Transverse colon (tissue), 4 donors: ENCODE results near the gene RSPRY1.

Experiments used
- POLR2AphosphoS5 ChIP-seq, 3 donors: sonication (generic); formaldehyde crosslinking; IDR thresholded peaks; one replicate each; pipeline ENCODE4 v1.6.1; 2016; ENCODE audit warnings: antibody characterized with exemption in 3 of 3
- TF ChIP-seq, protein P1 (sequence below), 5 experiments: fragments of 200-600 bp in 3 of 5; fragments of 450-650 bp in 2 of 5; sonication (generic) in 3 of 5; IDR thresholded peaks; 1 replicate in 2 of 5; 2 replicates in 3 of 5; pipeline ENCODE4 v1.5.1; 2016 to 2017; ENCODE audit warnings: antibody characterized with exemption in 5 of 5, inconsistent platforms in 3 of 5, mild to moderate bottlenecking in 2 of 5, moderate library complexity in 1 of 5

DNA sequence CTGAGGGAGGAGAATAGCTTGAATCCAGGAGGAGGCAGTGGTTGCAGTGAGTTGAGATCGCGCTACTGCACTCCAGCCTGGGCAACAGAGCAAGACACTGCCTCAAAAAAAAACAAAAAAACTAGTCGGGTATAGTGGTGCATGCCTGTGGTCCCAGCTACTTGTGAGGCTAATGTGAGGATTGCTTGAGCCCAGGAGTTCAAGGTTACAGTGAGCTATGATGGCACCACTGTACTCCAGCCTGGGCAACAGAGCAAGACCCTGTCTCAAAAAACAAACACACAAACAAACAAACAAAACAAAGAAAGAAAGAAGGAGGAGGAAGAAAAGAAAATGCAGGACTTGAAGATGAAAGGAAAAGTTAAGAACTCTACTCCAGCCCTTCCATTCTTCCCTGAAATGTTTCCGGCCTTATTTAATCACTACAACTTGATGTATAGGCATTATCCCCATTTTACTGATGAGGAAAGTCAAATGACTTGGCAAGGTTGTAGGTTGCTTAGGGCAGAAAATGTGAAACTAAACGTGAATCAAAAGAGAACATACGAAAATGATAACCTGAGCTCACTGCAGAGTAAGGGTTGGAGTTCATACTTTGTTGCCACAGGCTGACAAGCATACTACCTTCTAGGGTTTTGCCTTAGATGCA is 30.3 kb upstream of the RSPRY1 start:
- TF ChIP-seq, protein P1, sequence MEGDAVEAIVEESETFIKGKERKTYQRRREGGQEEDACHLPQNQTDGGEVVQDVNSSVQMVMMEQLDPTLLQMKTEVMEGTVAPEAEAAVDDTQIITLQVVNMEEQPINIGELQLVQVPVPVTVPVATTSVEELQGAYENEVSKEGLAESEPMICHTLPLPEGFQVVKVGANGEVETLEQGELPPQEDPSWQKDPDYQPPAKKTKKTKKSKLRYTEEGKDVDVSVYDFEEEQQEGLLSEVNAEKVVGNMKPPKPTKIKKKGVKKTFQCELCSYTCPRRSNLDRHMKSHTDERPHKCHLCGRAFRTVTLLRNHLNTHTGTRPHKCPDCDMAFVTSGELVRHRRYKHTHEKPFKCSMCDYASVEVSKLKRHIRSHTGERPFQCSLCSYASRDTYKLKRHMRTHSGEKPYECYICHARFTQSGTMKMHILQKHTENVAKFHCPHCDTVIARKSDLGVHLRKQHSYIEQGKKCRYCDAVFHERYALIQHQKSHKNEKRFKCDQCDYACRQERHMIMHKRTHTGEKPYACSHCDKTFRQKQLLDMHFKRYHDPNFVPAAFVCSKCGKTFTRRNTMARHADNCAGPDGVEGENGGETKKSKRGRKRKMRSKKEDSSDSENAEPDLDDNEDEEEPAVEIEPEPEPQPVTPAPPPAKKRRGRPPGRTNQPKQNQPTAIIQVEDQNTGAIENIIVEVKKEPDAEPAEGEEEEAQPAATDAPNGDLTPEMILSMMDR (IDR thresholded peaks at IDR 0.05), result no peak
- no peak for TF ChIP-seq POLR2AphosphoS5 (IDR thresholded peaks at IDR 0.05)
